H1 (cell line): ENCODE results near the gene TOP2B. TPM values are rescaled to one million over a fixed set of nuclear protein-coding genes. Genes with fewer than 3 reads are reported as not detected.

Experiments used
- CTCF ChIA-PET: fragments of 300-600 bp; sonication (Branson Sonifier 250); formaldehyde crosslinking; loops from one replicate; lab custom pipeline; 2021; ENCODE audit not compliant: partially characterized antibody; lab: Charles Lee
- POLR2A ChIA-PET: fragments of 300-600 bp; sonication (Branson Sonifier 250); formaldehyde crosslinking; loops from one replicate; lab custom pipeline; 2021; ENCODE audit warnings: inconsistent platforms; ENCODE audit not compliant: partially characterized antibody; lab: Charles Lee
- DNase-seq, 2 experiments: peaks; one replicate each; pipeline versions ENCODE4 v3.0.0 to v3.0.0-alpha.2; 2010 to 2022; ENCODE audit warnings: low spot score in 2 of 2, low read depth in 1 of 2, mixed read lengths in 1 of 2
- FAIRE-seq: peaks from 2 replicates; lab custom pipeline; 2011; peaks lifted over from hg19 to GRCh38; lab: Jason Lieb, UNC
- H2AFZ ChIP-seq: 2 replicates; pipeline ENCODE4 v1.8.1; 2012; ENCODE audit warnings: low read length, inconsistent platforms
- H2AK5ac ChIP-seq: 2 replicates; pipeline ENCODE4 v1.6.1; 2013; ENCODE audit warnings: low read depth, low read length
- H2BK120ac ChIP-seq: replicated peaks from 2 replicates; pipeline ENCODE3; 2013; ENCODE audit warnings: low read depth, low read length, inconsistent platforms
- H2BK12ac ChIP-seq: 2 replicates; pipeline ENCODE4 v1.6.1; 2013; ENCODE audit warnings: low read depth, low read length
- H2BK15ac ChIP-seq: 2 replicates; pipeline ENCODE4 v1.6.1; 2013; ENCODE audit warnings: low read length
- H2BK20ac ChIP-seq: 2 replicates; pipeline ENCODE4 v1.6.1; 2013; ENCODE audit warnings: low read length
- H2BK5ac ChIP-seq: 2 replicates; pipeline ENCODE4 v1.6.1; 2013; ENCODE audit warnings: low read depth, low read length
- H3K14ac ChIP-seq: 2 replicates; pipeline ENCODE4 v1.6.1; 2013; ENCODE audit warnings: inconsistent platforms; ENCODE audit not compliant: insufficient read length
- H3K18ac ChIP-seq: 2 replicates; pipeline ENCODE4 v1.6.1; 2013; ENCODE audit warnings: low read length; ENCODE audit errors: extremely low read depth
- H3K23ac ChIP-seq: 2 replicates; pipeline ENCODE4 v1.6.1; 2013; ENCODE audit warnings: inconsistent platforms; ENCODE audit not compliant: insufficient read length
- H3K23me2 ChIP-seq: 2 replicates; pipeline ENCODE4 v1.6.1; 2013; ENCODE audit warnings: low read depth, low read length
- H3K27ac ChIP-seq: 2 replicates; pipeline ENCODE4 v1.6.1; 2011; ENCODE audit warnings: low read depth, low read length, inconsistent platforms
- H3K27me3 ChIP-seq, 4 experiments: replicated peaks in 1 of 4; 1 replicate in 1 of 4; 2 replicates in 3 of 4; pipeline versions ENCODE4 v1.6.1 to v1.8.1; 2011 to 2013; ENCODE audit warnings: low read length in 3 of 4, mild to moderate bottlenecking in 3 of 4, inconsistent platforms in 2 of 4, mixed read lengths in 2 of 4, moderate library complexity in 1 of 4; ENCODE audit not compliant: control insufficient read depth in 3 of 4, insufficient read depth in 3 of 4; ENCODE audit errors: extremely low read depth in 1 of 4
- H3K36me3 ChIP-seq, 4 experiments: 2 replicates each; pipeline versions ENCODE4 v1.6.1 to v1.8.1; 2011 to 2013; ENCODE audit warnings: mild to moderate bottlenecking in 4 of 4, low read length in 3 of 4, moderate library complexity in 2 of 4, control low read depth in 1 of 4, inconsistent platforms in 1 of 4; ENCODE audit not compliant: insufficient read depth in 4 of 4, control insufficient read depth in 2 of 4
- H3K4ac ChIP-seq: replicated peaks from 2 replicates; pipeline ENCODE3; 2013; ENCODE audit warnings: low read length, low read depth, mixed read lengths, inconsistent platforms; ENCODE audit not compliant: insufficient read length
- H3K4me1 ChIP-seq, 4 experiments: replicated peaks in 1 of 4; 1 replicate in 1 of 4; 2 replicates in 3 of 4; pipeline versions ENCODE4 v1.6.1 to v1.8.1; 2011 to 2013; ENCODE audit warnings: low read length in 3 of 4, inconsistent platforms in 2 of 4, mixed read lengths in 1 of 4; ENCODE audit not compliant: insufficient read depth in 4 of 4, control insufficient read depth in 3 of 4
- H3K4me2 ChIP-seq, 2 experiments: 2 replicates each; pipeline versions ENCODE4 v1.6.1 to v1.8.1; 2011 to 2013; ENCODE audit warnings: low read depth in 2 of 2, low read length in 2 of 2, control low read depth in 1 of 2, inconsistent platforms in 1 of 2, mild to moderate bottlenecking in 1 of 2; ENCODE audit not compliant: insufficient read depth in 1 of 2
- H3K4me3 ChIP-seq, 4 experiments: fragments of 200-600, 300-600 bp in 1 of 4; sonication (generic), shearing (Covaris generic), sonication (Bioruptor Twin) in 1 of 4; 2 replicates each; pipeline versions ENCODE4 v1.5.1 to v1.8.1; 2011 to 2016; ENCODE audit warnings: low read length in 4 of 4, low read depth in 3 of 4, control low read depth in 2 of 4, inconsistent platforms in 2 of 4, mild to moderate bottlenecking in 2 of 4, mixed read lengths in 1 of 4, moderate library complexity in 1 of 4; ENCODE audit not compliant: insufficient read depth in 2 of 4; ENCODE audit errors: extremely low read depth in 1 of 4
- H3K56ac ChIP-seq: replicated peaks from 2 replicates; pipeline ENCODE3; 2013; ENCODE audit warnings: low read depth, mild to moderate bottlenecking, mixed read lengths, low read length, inconsistent platforms; ENCODE audit not compliant: insufficient read length
- H3K79me1 ChIP-seq: 2 replicates; pipeline ENCODE4 v1.6.1; 2013; ENCODE audit warnings: low read depth, low read length, control low read depth
- H3K79me2 ChIP-seq, 2 experiments: 2 replicates each; pipeline versions ENCODE4 v1.6.1 to v1.8.1; 2012 to 2013; ENCODE audit warnings: low read length in 2 of 2, mild to moderate bottlenecking in 2 of 2, inconsistent platforms in 1 of 2; ENCODE audit not compliant: insufficient read depth in 2 of 2, control insufficient read depth in 1 of 2
- H3K9ac ChIP-seq, 4 experiments: replicated peaks in 1 of 4; 1 replicate in 1 of 4; 2 replicates in 3 of 4; pipeline versions ENCODE4 v1.6.1 to v1.8.1; 2011 to 2013; ENCODE audit warnings: low read depth in 3 of 4, low read length in 3 of 4, control low read depth in 2 of 4, mild to moderate bottlenecking in 2 of 4, moderate library complexity in 2 of 4, inconsistent platforms in 1 of 4; ENCODE audit errors: extremely low read depth in 1 of 4
- H3K9me3 ChIP-seq, 2 experiments: 2 replicates each; pipeline versions ENCODE4 v1.6.1 to v1.8.1; 2012 to 2013; ENCODE audit warnings: mild to moderate bottlenecking in 2 of 2, moderate library complexity in 2 of 2, control low read depth in 1 of 2, inconsistent platforms in 1 of 2, low read depth in 1 of 2, low read length in 1 of 2, mixed read lengths in 1 of 2; ENCODE audit not compliant: insufficient read depth in 2 of 2
- H4K20me1 ChIP-seq, 2 experiments: replicated peaks in 1 of 2; 2 replicates each; pipeline versions ENCODE3 to v1.8.1; 2011 to 2013; ENCODE audit warnings: inconsistent platforms in 2 of 2, low read length in 2 of 2, mild to moderate bottlenecking in 1 of 2; ENCODE audit not compliant: insufficient read depth in 2 of 2, control insufficient read depth in 1 of 2
- H4K5ac ChIP-seq: 2 replicates; pipeline ENCODE4 v1.6.1; 2013; ENCODE audit warnings: low read length, low read depth, mixed read lengths, inconsistent platforms; ENCODE audit not compliant: insufficient read length
- H4K8ac ChIP-seq: 2 replicates; pipeline ENCODE4 v1.8.0; 2013; ENCODE audit warnings: mild to moderate bottlenecking, moderate library complexity, low read length, inconsistent platforms; ENCODE audit not compliant: insufficient read depth; ENCODE audit errors: extremely low read depth
- H4K91ac ChIP-seq: replicated peaks from 2 replicates; pipeline ENCODE3; 2013; ENCODE audit warnings: low read length, mixed read lengths, inconsistent platforms; ENCODE audit not compliant: insufficient read length
- ATF2 ChIP-seq: IDR thresholded peaks from 2 replicates; pipeline ENCODE4 v1.6.1; 2012; ENCODE audit warnings: low read length, inconsistent platforms
- EZH2 ChIP-seq: fragments of 200-600 bp; sonication (generic); IDR thresholded peaks from 2 replicates; pipeline ENCODE4 v1.7.1; 2012; ENCODE audit warnings: low read depth, mild to moderate bottlenecking, moderate library complexity, low read length, inconsistent platforms; ENCODE audit not compliant: severe bottlenecking
- MAX ChIP-seq: IDR thresholded peaks from 2 replicates; pipeline ENCODE4 v1.6.1; 2012; ENCODE audit warnings: inconsistent platforms
- POU5F1 ChIP-seq: IDR thresholded peaks from 2 replicates; pipeline ENCODE4 v1.6.1; 2011; ENCODE audit warnings: low read depth, mild to moderate bottlenecking, low read length, moderate library complexity
- SP4 ChIP-seq: IDR thresholded peaks from 2 replicates; pipeline ENCODE4 v1.6.1; 2012; ENCODE audit warnings: low read length, inconsistent platforms
- WGBS, 2 experiments: shearing (Covaris generic) in 1 of 2; methylation state at CpG; one replicate each; pipeline versions ENCODE4 v1.1.6 to v1.1.7; 2013 to 2015; ENCODE audit warnings: low lambda C conversion rate in 2 of 2, mixed read lengths in 2 of 2, inconsistent platforms in 1 of 2, low coverage in 1 of 2, missing lambda C conversion rate in 1 of 2; ENCODE audit not compliant: insufficient replicate concordance in 2 of 2, insufficient coverage in 1 of 2, insufficient read length in 1 of 2; ENCODE audit errors: extremely low coverage in 1 of 2, missing lambda C conversion rate in 1 of 2; 5-methylcytosine and 5-hydroxymethylcytosine counted together
- polyA plus RNA-seq, 7 experiments: library from polyadenylated mRNA; depleted of rRNA in 3 of 7; stranded (reverse) in 5 of 7; unstranded in 2 of 7; fragments of >200 nt in 5 of 7; fragments of 200-250 nt in 2 of 7; gene quantifications; 1 replicate in 5 of 7; 2 replicates in 1 of 7; 4 replicates in 1 of 7; pipeline versions ENCODE4 v1.2.1 to v1.2.3, GENCODE V29; 2011 to 2013; ENCODE audit warnings: missing spikeins in 2 of 7, mixed read lengths in 2 of 7
- total RNA-seq: library from RNA; stranded (reverse); fragmentation: NEBNext Ultra II Directional; extraction: Animal tissue kit (Norgen Biotek cat#: 25700); gene quantifications from 2 replicates; pipeline ENCODE4 v1.2.1, GENCODE V29; 2021

The TOP2B gene
- total and polyA plus RNA-seq, 2 of the 8 experiments (the other 6 are each of a cell fraction or from before 2014, with no cell fraction given): 34.9 to 206 TPM

GRCh38 chr3:25713341-25713985 is 48.8 kb upstream of the TOP2B start:
- no peaks in the 10 kb centered on the region for H3K4me1 ChIP-seq
- no peaks in the 10 kb centered on the region for H3K36me3 ChIP-seq
- POLR2A ChIA-PET: no interaction called here

More at GRCh38 chr3:25713341-25713985, 48.8 kb upstream of the TOP2B start:
- H3K23me2 ChIP-seq: no peaks in the 10 kb centered on the region
- no peak for DNase-seq
- H3K4ac ChIP-seq: no peak overlapping the region
- no peak overlapping the region for H4K5ac ChIP-seq
- H3K4me2 ChIP-seq: no peak overlapping the region
- TF ChIP-seq MAX (no peak), EZH2 (no peak), POU5F1 (no peak), SP4 (no peak), ATF2 (no peak)
- H3K9me3 ChIP-seq: no peaks in the 10 kb centered on the region
- H4K20me1 ChIP-seq: no peaks in the 10 kb centered on the region
- H2BK15ac ChIP-seq: no peak overlapping the region
- no peak overlapping the region for H3K18ac ChIP-seq
- no peaks in the 10 kb centered on the region for H3K79me2 ChIP-seq
- H2AK5ac ChIP-seq: no peak overlapping the region
- no peak overlapping the region for H3K4me3 ChIP-seq
- CTCF ChIA-PET: interaction anchor here (1.0 kb wide), 1 partner anchor 9 kb away, joined by 3 read pairs; no protein-coding TSS in a partner anchor
- H4K8ac ChIP-seq: no peak overlapping the region
- H3K9ac ChIP-seq: no peak overlapping the region
- H2AFZ ChIP-seq: 0 out of 2 replicates have a peak overlapping the region, but pooled peaks have one; percentile 21
- H3K79me1 ChIP-seq: no peaks in the 10 kb centered on the region
- no peak overlapping the region for H3K14ac ChIP-seq
- H3K56ac ChIP-seq: no peak overlapping the region
- 88% methylated on average over 11 of the region's 11 CpGs; no CpG with 5 or more reads in 1 of the 2 experiments for WGBS, 2 experiments
- no peak overlapping the region for H2BK12ac ChIP-seq
- no peak for FAIRE-seq
- no peak overlapping the region for H2BK120ac ChIP-seq
- no peak overlapping the region for H3K23ac ChIP-seq
- H3K27me3 ChIP-seq: peaks cover 0 to 1% (median 0%) of the 10 kb centered on the region in 4 experiments; a peak in 1 of 7 replicates
- H2BK5ac ChIP-seq: no peak overlapping the region
- no peak overlapping the region for H3K27ac ChIP-seq
- H4K91ac ChIP-seq: no peak overlapping the region
- H2BK20ac ChIP-seq: no peak overlapping the region
